HL-60 (cell line): Measurements from ENCODE around the gene ADGRF5.

Experiments used
- DNase-seq, 2 experiments: peaks; one replicate each; pipeline ENCODE4 v3.0.0-alpha.2; 2010 to 2020; ENCODE audit warnings: low read depth in 1 of 2, low spot score in 1 of 2
- H3K27ac ChIP-seq: fragments of 250-450 bp; sonication (Bioruptor Pico); replicated peaks from 2 replicates; pipeline ENCODE4 v1.5.1; 2020; ENCODE audit warnings: mild to moderate bottlenecking, moderate library complexity
- H3K27me3 ChIP-seq: fragments of 250-450 bp; sonication (Bioruptor Pico); 2 replicates; pipeline ENCODE4 v1.5.1; 2021; ENCODE audit warnings: mild to moderate bottlenecking, moderate library complexity; ENCODE audit not compliant: insufficient read depth, poor library complexity, severe bottlenecking
- H3K4me3 ChIP-seq: replicated peaks from 2 replicates; pipeline ENCODE4 v1.5.1; 2011; ENCODE audit warnings: mild to moderate bottlenecking, control low read depth, low read length; ENCODE audit not compliant: insufficient read depth
- CTCF ChIP-seq: IDR thresholded peaks from one replicate; pipeline ENCODE4 v1.5.1; 2011; ENCODE audit warnings: low read length, control low read depth, inconsistent platforms; ENCODE audit not compliant: insufficient read depth
- GABPA ChIP-seq: IDR thresholded peaks from 2 replicates; pipeline ENCODE4 v1.6.1; 2012; ENCODE audit warnings: low read depth
- POLR2AphosphoS5 ChIP-seq: IDR thresholded peaks from 2 replicates; pipeline ENCODE4 v1.6.1; 2012; ENCODE audit warnings: low read depth
- REST ChIP-seq: IDR thresholded peaks from 2 replicates; pipeline ENCODE4 v1.6.1; 2012; ENCODE audit warnings: low read depth; ENCODE audit not compliant: insufficient replicate concordance
- SPI1 ChIP-seq: IDR thresholded peaks from 2 replicates; pipeline ENCODE4 v1.6.1; 2012; ENCODE audit warnings: low read depth, mild to moderate bottlenecking, borderline replicate concordance

The ADGRF5 gene

GRCh38 chr6:46937642-46938041 is 15.9 kb upstream of the ADGRF5 start:
- Histone ChIP-seq H3K27ac (no peak overlapping the region), H3K4me3 (no peak overlapping the region), H3K27me3 (peaks cover 5% of the 10 kb centered on the region)
- no peak for TF ChIP-seq POLR2AphosphoS5
- TF ChIP-seq REST: no peak
- TF ChIP-seq GABPA: no peak
- no peak for TF ChIP-seq SPI1
- TF ChIP-seq CTCF: no peak
- no peak for DNase-seq

GRCh38 chr6:46935687-46936086 is 13.9 kb upstream of the ADGRF5 start:
- no peak for DNase-seq
- TF ChIP-seq REST (no peak), CTCF (no peak), POLR2AphosphoS5 (no peak), SPI1 (no peak), GABPA (no peak)
- Histone ChIP-seq H3K27me3 (peaks cover 2% of the 10 kb centered on the region), H3K4me3 (no peak overlapping the region), H3K27ac (no peak overlapping the region)

GRCh38 chr6:46933751-46934150 is 12.0 kb upstream of the ADGRF5 start:
- DNase-seq: no peak
- no peak for TF ChIP-seq POLR2AphosphoS5
- no peak for TF ChIP-seq SPI1
- no peak for TF ChIP-seq GABPA
- no peak for TF ChIP-seq REST
- TF ChIP-seq CTCF: no peak
- Histone ChIP-seq H3K4me3 (no peak overlapping the region), H3K27ac (no peak overlapping the region), H3K27me3 (no peaks in the 10 kb centered on the region)
